ENCODE measurements around the gene ITGA8.

Gene ITGA8

DNA sequence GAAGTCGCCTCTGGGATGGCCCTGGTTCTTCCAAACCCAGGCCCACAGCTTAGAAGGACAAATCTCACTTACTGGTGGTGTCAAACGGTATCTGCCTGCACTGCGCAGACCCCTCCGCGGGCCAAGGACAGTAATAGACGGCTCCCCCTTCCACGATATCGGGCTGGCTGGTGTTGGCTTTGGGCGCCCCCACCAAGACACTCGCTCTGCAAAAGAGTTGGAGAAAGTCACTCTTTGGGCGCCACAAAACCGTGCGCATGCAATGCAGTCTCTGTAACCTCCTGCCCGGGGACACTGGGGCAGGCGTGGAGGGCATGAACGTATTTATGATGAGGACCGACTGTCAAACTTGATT, 1.1 kb downstream of the ITGA8 start:
- H3K9me3 Mint-ChIP-seq: no peaks in the 10 kb centered on the region
- H3K4me3 Mint-ChIP-seq: no peak overlapping the region
- H3K27me3 Mint-ChIP-seq: peaks cover 65% of the 10 kb centered on the region
- no peaks in the 10 kb centered on the region for H3K4me1 Mint-ChIP-seq (ENCODE audit: low read depth)
- no peaks in the 10 kb centered on the region for H3K36me3 Mint-ChIP-seq (ENCODE audit: low read depth)
- no peak overlapping the region for H3K27ac Mint-ChIP-seq

GRCh38 chr10:15715619-15716227, 4.0 kb downstream of the ITGA8 start:
- Mint-ChIP-seq H3K4me3 (no peak overlapping the region), H3K27me3 (peaks cover 48% of the 10 kb centered on the region), H3K36me3 (ENCODE audit: low read depth) (no peaks in the 10 kb centered on the region), H3K27ac (no peak overlapping the region), H3K9me3 (no peaks in the 10 kb centered on the region), H3K4me1 (ENCODE audit: low read depth) (no peaks in the 10 kb centered on the region)

DNA sequence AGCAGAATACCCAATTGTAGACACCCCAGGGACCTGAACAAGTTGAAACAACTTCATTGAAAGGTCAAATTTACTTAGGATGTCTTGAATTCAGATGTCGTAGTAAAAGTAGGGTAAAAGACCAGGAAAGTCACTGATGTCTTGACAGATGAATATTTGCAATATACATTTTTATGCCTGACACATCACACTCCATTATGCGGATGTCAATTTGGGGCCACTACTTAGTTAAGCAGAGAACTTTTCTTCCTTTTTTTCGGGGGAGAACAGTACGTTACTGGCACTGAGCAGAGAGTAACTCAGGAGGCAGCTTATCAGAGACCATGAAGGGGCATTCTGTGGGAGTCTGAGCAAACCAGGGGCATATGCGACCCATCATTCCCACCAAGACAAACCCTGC, 4.9 kb downstream of the ITGA8 start:
- Mint-ChIP-seq H3K27ac (no peak overlapping the region), H3K36me3 (ENCODE audit: low read depth) (no peaks in the 10 kb centered on the region), H3K4me1 (ENCODE audit: low read depth) (no peaks in the 10 kb centered on the region), H3K4me3 (no peak overlapping the region), H3K27me3 (peaks cover 43% of the 10 kb centered on the region), H3K9me3 (no peaks in the 10 kb centered on the region)

GRCh38 chr10:15712883-15713282, 6.8 kb downstream of the ITGA8 start:
- H3K27ac Mint-ChIP-seq: no peak overlapping the region
- H3K4me1 Mint-ChIP-seq (ENCODE audit: low read depth): no peaks in the 10 kb centered on the region
- no peaks in the 10 kb centered on the region for H3K36me3 Mint-ChIP-seq (ENCODE audit: low read depth)
- no peak overlapping the region for H3K4me3 Mint-ChIP-seq
- no peaks in the 10 kb centered on the region for H3K9me3 Mint-ChIP-seq
- peaks cover 29% of the 10 kb centered on the region for H3K27me3 Mint-ChIP-seq

DNA sequence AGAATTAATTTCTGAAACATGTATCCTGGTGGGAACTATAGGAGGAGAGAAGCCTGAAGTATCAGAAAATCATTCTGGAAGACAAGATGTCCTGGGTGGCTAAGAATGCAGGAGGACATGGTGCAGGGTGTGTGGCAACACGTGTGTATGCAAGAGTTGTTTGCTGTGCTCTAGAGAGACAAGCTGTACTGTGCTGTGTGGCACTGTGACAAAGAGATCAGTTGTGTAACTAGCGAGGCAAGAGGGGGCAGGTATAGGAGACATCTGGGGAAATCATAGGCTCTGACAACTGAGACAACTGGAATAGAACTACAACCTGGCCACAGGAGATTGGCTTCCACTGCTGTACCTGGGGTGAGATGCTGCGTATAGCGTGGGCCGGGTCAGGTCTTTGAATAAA, 9.3 kb downstream of the ITGA8 start:
- no peaks in the 10 kb centered on the region for H3K9me3 Mint-ChIP-seq
- H3K4me1 Mint-ChIP-seq (ENCODE audit: low read depth): no peaks in the 10 kb centered on the region
- no peak overlapping the region for H3K4me3 Mint-ChIP-seq
- H3K36me3 Mint-ChIP-seq (ENCODE audit: low read depth): no peaks in the 10 kb centered on the region
- H3K27ac Mint-ChIP-seq: no peak overlapping the region
- H3K27me3 Mint-ChIP-seq: peaks cover 17% of the 10 kb centered on the region

GRCh38 chr10:15705298-15705697, 14.4 kb downstream of the ITGA8 start:
- Mint-ChIP-seq H3K36me3 (ENCODE audit: low read depth) (no peaks in the 10 kb centered on the region), H3K4me3 (no peak overlapping the region), H3K27ac (no peak overlapping the region), H3K27me3 (peaks cover 1% of the 10 kb centered on the region), H3K9me3 (no peaks in the 10 kb centered on the region), H3K4me1 (ENCODE audit: low read depth) (no peaks in the 10 kb centered on the region)

- H3K36me3 Mint-ChIP-seq (ENCODE audit: low read depth): no peaks in the 10 kb centered on the region
- H3K9me3 Mint-ChIP-seq: no peaks in the 10 kb centered on the region
- no peak overlapping the region for H3K4me3 Mint-ChIP-seq
- H3K27me3 Mint-ChIP-seq: no peaks in the 10 kb centered on the region
- H3K4me1 Mint-ChIP-seq (ENCODE audit: low read depth): no peaks in the 10 kb centered on the region
- H3K27ac Mint-ChIP-seq: no peak overlapping the region
These were observed 15.1 kb downstream of the ITGA8 start for GRCh38 chr10:15704581-15704968.

DNA sequence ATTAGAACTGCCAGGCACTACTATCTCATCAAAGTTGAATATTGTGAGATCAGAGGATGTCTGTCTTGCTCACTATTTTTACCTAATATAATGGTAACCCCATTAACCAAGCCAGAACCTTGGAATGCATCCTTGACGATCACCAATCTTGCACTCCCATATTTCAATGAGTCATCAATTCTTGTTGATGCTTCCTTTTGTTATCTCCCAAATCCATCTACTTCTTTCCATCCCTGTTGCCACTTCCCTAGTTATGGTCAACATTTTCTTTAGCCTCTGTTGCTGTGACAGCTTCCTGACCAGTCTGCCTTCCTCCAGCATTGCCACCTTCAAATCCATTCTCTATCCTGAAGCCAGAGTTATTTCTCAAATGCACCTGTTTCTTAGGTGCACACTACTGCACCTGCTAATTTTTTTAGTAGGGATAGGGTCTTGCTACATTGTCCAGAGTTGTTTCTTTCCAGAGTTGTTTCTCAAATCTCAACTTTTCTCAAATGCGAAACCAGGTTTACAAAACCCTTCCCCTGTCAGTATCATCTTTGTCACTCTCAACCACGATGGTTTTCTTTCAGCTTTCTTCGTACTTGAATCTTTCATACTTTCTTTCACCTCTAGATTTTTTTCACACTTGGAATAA, 15.7 kb downstream of the ITGA8 start:
- Mint-ChIP-seq H3K36me3 (ENCODE audit: low read depth) (no peaks in the 10 kb centered on the region), H3K27ac (no peak overlapping the region), H3K4me3 (no peak overlapping the region), H3K4me1 (ENCODE audit: low read depth) (no peaks in the 10 kb centered on the region), H3K9me3 (no peaks in the 10 kb centered on the region), H3K27me3 (no peaks in the 10 kb centered on the region)

DNA sequence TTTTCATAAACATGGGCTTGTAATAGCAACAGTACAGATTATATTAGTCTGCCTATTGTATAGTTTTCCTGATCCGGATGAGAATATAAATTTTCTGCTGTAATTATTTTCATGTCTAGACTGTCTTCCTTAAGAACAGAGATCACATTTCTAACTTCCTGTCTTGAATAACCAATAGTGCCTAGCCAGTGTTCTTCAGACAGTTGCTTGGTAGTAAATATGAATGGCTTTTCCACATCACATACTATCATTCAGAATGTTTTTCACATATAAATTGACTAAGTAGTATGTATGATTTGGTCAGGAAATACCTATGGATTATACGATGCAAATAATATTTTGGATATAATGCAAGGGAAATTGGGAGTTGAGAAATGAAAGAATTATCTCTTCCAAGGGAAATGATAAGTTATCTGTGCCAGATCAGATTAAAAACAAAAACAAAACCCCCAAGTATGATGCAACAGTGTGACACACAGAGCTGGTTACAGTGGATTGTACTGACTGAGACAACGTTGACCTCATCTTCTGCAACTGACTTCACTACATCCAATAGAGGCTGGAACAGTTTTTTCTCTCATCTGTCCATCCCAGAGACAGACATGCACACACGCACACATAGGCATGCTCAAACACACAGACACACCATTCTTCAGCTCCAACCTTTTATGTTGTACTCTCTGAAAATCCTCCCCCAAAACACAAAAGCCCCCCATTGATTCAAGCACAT, 16.4 kb downstream of the ITGA8 start:
- Mint-ChIP-seq H3K4me1 (ENCODE audit: low read depth) (no peaks in the 10 kb centered on the region), H3K27ac (no peak overlapping the region), H3K4me3 (no peak overlapping the region), H3K36me3 (ENCODE audit: low read depth) (no peaks in the 10 kb centered on the region), H3K9me3 (peaks cover 3% of the 10 kb centered on the region), H3K27me3 (no peaks in the 10 kb centered on the region)

- H3K4me1 Mint-ChIP-seq (ENCODE audit: low read depth): no peaks in the 10 kb centered on the region
- H3K27ac Mint-ChIP-seq: no peak overlapping the region
- H3K9me3 Mint-ChIP-seq: peaks cover 3% of the 10 kb centered on the region
- H3K27me3 Mint-ChIP-seq: no peaks in the 10 kb centered on the region
- no peaks in the 10 kb centered on the region for H3K36me3 Mint-ChIP-seq (ENCODE audit: low read depth)
- no peak overlapping the region for H3K4me3 Mint-ChIP-seq
These were observed 19.5 kb downstream of the ITGA8 start for GRCh38 chr10:15700078-15700674.

DNA sequence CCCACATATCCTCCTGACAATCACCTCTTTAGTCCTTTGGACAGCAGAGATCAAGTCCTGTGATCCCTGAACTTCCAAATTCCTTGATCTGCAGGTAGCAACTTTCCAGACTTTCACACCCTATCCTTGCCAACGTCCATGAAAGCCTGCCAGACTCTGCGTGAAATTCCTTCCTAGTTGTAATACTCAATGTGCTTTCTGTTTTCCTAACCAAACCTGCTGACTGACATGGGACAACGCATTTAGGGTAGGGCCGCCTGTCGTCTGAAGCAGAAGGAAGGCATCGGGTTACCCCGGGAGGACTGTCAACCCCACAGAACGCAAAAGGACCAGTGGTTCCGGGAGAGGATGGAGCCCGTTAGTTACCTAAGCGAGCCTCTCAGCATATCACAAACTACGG, 23.9 kb downstream of the ITGA8 start:
- H3K9me3 Mint-ChIP-seq: peaks cover 3% of the 10 kb centered on the region
- H3K27me3 Mint-ChIP-seq: peaks cover 3% of the 10 kb centered on the region
- no peak overlapping the region for H3K4me3 Mint-ChIP-seq
- H3K4me1 Mint-ChIP-seq (ENCODE audit: low read depth): no peaks in the 10 kb centered on the region
- no peaks in the 10 kb centered on the region for H3K36me3 Mint-ChIP-seq (ENCODE audit: low read depth)
- H3K27ac Mint-ChIP-seq: no peak overlapping the region

DNA sequence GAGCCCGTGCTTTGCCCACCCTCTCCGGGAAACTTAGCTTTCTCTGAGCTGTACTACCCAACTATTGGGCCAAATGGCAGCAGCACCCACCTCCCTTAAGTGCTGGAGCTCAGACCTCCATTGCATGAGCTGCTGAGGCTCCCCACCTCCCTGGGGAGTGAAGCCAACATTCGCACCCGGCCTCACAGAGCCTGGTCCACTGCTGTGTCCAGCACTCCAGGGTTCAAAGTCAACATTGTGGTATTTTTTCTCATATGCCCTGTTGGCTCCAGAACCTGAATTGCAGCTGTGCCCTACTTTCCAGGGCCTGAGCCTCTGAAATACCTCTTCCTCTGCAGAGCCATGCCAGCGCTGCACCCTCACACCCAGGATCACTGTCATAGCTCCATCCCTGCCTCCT, 29.7 kb downstream of the ITGA8 start:
- Mint-ChIP-seq H3K36me3 (ENCODE audit: low read depth) (no peaks in the 10 kb centered on the region), H3K27me3 (peaks cover 18% of the 10 kb centered on the region), H3K9me3 (no peaks in the 10 kb centered on the region), H3K27ac (no peak overlapping the region), H3K4me3 (no peak overlapping the region), H3K4me1 (ENCODE audit: low read depth) (no peaks in the 10 kb centered on the region)

GRCh38 chr10:15684768-15685167, 35.0 kb downstream of the ITGA8 start:
- H3K4me3 Mint-ChIP-seq: no peak overlapping the region

DNA sequence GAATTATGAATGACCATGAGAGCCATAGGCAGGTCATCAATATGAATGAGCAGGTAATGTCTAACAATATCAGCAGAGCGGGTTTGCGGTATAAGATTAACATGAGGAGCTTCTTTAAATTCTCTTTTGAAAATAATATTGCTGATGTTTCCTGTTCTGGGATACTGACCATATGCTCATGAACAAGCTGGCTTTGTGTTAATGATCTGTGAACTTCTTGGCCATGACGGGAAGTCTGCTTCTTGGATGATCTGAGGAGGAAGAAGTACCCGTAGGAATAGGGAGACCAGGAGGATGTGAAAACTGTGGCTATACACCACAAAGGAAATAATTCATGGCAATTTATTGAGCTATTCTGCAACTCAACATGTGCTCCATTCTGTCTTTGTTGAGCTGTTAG, 38.6 kb downstream of the ITGA8 start:
- Mint-ChIP-seq H3K9me3 (no peaks in the 10 kb centered on the region), H3K4me3 (no peak overlapping the region), H3K36me3 (ENCODE audit: low read depth) (no peaks in the 10 kb centered on the region), H3K27ac (no peak overlapping the region), H3K27me3 (peaks cover 32% of the 10 kb centered on the region), H3K4me1 (ENCODE audit: low read depth) (no peaks in the 10 kb centered on the region)

More at GRCh38 chr10:15684768-15685167, 35.0 kb downstream of the ITGA8 start:
- H3K9me3 Mint-ChIP-seq: no peaks in the 10 kb centered on the region
- H3K27ac Mint-ChIP-seq: no peak overlapping the region
- no peaks in the 10 kb centered on the region for H3K36me3 Mint-ChIP-seq (ENCODE audit: low read depth)
- H3K27me3 Mint-ChIP-seq: peaks cover 45% of the 10 kb centered on the region
- H3K4me1 Mint-ChIP-seq (ENCODE audit: low read depth): no peaks in the 10 kb centered on the region

DNA sequence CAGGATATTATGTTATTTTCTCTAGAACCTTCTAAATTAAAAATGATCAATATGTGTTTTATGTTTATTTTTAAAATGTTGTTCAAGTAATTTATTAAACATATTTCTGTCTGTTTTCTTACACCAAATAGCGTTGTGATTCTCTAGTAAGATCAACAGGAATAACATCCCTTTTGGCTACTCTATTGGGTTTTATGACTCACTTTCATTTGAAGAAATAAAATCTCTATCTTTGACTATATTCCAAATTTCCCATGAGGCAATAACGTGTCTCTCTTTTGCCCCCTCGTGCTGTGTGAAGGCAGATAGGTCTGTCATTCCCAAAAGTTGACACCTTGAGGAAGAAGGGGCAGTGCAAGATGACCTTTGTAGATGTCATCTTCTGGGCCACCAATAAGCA, 40.9 kb downstream of the ITGA8 start:
- Mint-ChIP-seq H3K27ac (no peak overlapping the region), H3K27me3 (peaks cover 27% of the 10 kb centered on the region), H3K36me3 (ENCODE audit: low read depth) (no peaks in the 10 kb centered on the region), H3K4me3 (no peak overlapping the region), H3K4me1 (ENCODE audit: low read depth) (no peaks in the 10 kb centered on the region), H3K9me3 (no peaks in the 10 kb centered on the region)

Data from stimulated activated naive CD8-positive, alpha-beta T cell treated with anti-CD3 and anti-CD28 coated beads, Interleukin-15, Interleukin-2, amounts not matched to agents 100 ng/mL and 50 ng/mL, for 24 hours (primary cell).